A673 (cell line): ENCODE data around the gene RIMBP3B. TPM values are rescaled to one million over a fixed set of nuclear protein-coding genes. Genes with fewer than 3 reads are reported as not detected.
"Not testable (repeated sequence)": the region's sequence is repeated elsewhere in the genome, so short reads cannot be mapped to it uniquely, and the experiment has no call there.

ENCODE experiments used
- BruUV-seq: library from RNA; stranded (reverse); fragments of 400-500 nt; replicated peaks from 2 replicates; lab custom pipeline; 2021; lab: Mats Ljungman, UMichigan
- CTCF ChIA-PET: fragments of 300-600 bp; sonication (Branson Sonifier 250); formaldehyde crosslinking; loops from one replicate; lab custom pipeline; 2022; ENCODE audit warnings: antibody characterized with exemption; lab: Charles Lee
- POLR2A ChIA-PET: fragments of 300-600 bp; sonication (Branson Sonifier 250); formaldehyde crosslinking; loops from one replicate; lab custom pipeline; 2022; ENCODE audit warnings: antibody characterized with exemption; ENCODE audit not compliant: low non-redundant PET; lab: Charles Lee
- DNase-seq: peaks from one replicate; pipeline ENCODE4 v3.0.0-alpha.2; 2015; ENCODE audit warnings: low spot score
- H3K27ac ChIP-seq: fragments of 200-600 bp; sonication (generic); 2 replicates; pipeline ENCODE4 v1.5.1; 2016; ENCODE audit warnings: mixed run types, low read depth, mild to moderate bottlenecking, mixed read lengths, antibody characterized with exemption, low read length; ENCODE audit not compliant: poor library complexity, severe bottlenecking
- H3K27me3 ChIP-seq: fragments of 200-600 bp; sonication (generic); replicated peaks from 2 replicates; pipeline ENCODE4 v1.6.1; 2017; ENCODE audit warnings: mixed run types, low read depth, mild to moderate bottlenecking, mixed read lengths, antibody characterized with exemption, low read length; ENCODE audit not compliant: insufficient read depth, poor library complexity
- H3K36me3 ChIP-seq: fragments of 200-600 bp; sonication (generic); 2 replicates; pipeline ENCODE4 v1.6.1; 2016; ENCODE audit warnings: mixed run types, mild to moderate bottlenecking, mixed read lengths, antibody characterized with exemption, low read length; ENCODE audit not compliant: insufficient read depth, poor library complexity, severe bottlenecking
- H3K4me1 ChIP-seq: fragments of 200-600 bp; sonication (generic); 2 replicates; pipeline ENCODE4 v1.6.1; 2017; ENCODE audit warnings: mixed run types, mild to moderate bottlenecking, mixed read lengths, antibody characterized with exemption, low read length; ENCODE audit not compliant: insufficient read depth, poor library complexity, severe bottlenecking
- H3K4me3 ChIP-seq: fragments of 200-600 bp; sonication (generic); 2 replicates; pipeline ENCODE4 v1.5.1; 2016; ENCODE audit warnings: low read depth, mixed run types, mild to moderate bottlenecking, mixed read lengths, low read length; ENCODE audit not compliant: poor library complexity, severe bottlenecking
- H3K9me3 ChIP-seq: fragments of 200-600 bp; sonication (generic); 2 replicates; pipeline ENCODE4 v1.6.1; 2016; ENCODE audit warnings: mixed run types, low read depth, mild to moderate bottlenecking, mixed read lengths, antibody characterized with exemption, low read length; ENCODE audit not compliant: poor library complexity, severe bottlenecking
- intact Hi-C: fragments of 100-400 bp; cut with micrococcal nuclease; formaldehyde crosslinking; loops from one replicate; pipeline ENCODE4 v1.10.0; 2022; ENCODE audit not compliant: unreplicated experiment
- total RNA-seq: library from RNA; stranded (reverse); gene quantifications from 2 replicates; pipeline ENCODE4 v1.2.3, GENCODE V29; 2021

Gene RIMBP3B
- total RNA-seq, 1 experiment from 2014 or later = 1.0 TPM

- BruUV-seq, intact Hi-C loops: not testable (repeated sequence)
These were observed 11.1 kb downstream of the RIMBP3B start for GRCh38 chr22:21394613-21395012.

GRCh38 chr22:21401197-21401969, 17.8 kb downstream of the RIMBP3B start:
- H3K4me1 ChIP-seq, H3K27ac ChIP-seq, BruUV-seq, H3K27me3 ChIP-seq, H3K9me3 ChIP-seq, DNase-seq, CTCF ChIA-PET, H3K36me3 ChIP-seq, POLR2A ChIA-PET, intact Hi-C loops, H3K4me3 ChIP-seq: not testable (repeated sequence)

More at GRCh38 chr22:21394613-21395012, 11.1 kb downstream of the RIMBP3B start:
- CTCF ChIA-PET, H3K27me3 ChIP-seq, H3K4me1 ChIP-seq, H3K4me3 ChIP-seq, DNase-seq, H3K27ac ChIP-seq, H3K36me3 ChIP-seq, H3K9me3 ChIP-seq, POLR2A ChIA-PET: not testable (repeated sequence)

GRCh38 chr22:21402763-21403314, 19.3 kb downstream of the RIMBP3B start:
- H3K27ac ChIP-seq = not testable (repeated sequence)

GRCh38 chr22:21407139-21407538, 23.6 kb downstream of the RIMBP3B start:
- H3K4me3 ChIP-seq, H3K4me1 ChIP-seq, intact Hi-C loops, H3K27ac ChIP-seq, H3K36me3 ChIP-seq, BruUV-seq, H3K27me3 ChIP-seq, H3K9me3 ChIP-seq, CTCF ChIA-PET, POLR2A ChIA-PET, DNase-seq: not testable (repeated sequence)

More at GRCh38 chr22:21402763-21403314, 19.3 kb downstream of the RIMBP3B start:
- H3K4me3 ChIP-seq, intact Hi-C loops, BruUV-seq, H3K9me3 ChIP-seq, H3K4me1 ChIP-seq, H3K27me3 ChIP-seq, CTCF ChIA-PET, POLR2A ChIA-PET, H3K36me3 ChIP-seq, DNase-seq: not testable (repeated sequence)

GRCh38 chr22:21407792-21408191, 24.2 kb downstream of the RIMBP3B start:
- intact Hi-C loops, H3K4me3 ChIP-seq, H3K4me1 ChIP-seq, H3K36me3 ChIP-seq, POLR2A ChIA-PET, CTCF ChIA-PET, H3K27me3 ChIP-seq, BruUV-seq, H3K9me3 ChIP-seq, DNase-seq, H3K27ac ChIP-seq: not testable (repeated sequence)

DNA sequence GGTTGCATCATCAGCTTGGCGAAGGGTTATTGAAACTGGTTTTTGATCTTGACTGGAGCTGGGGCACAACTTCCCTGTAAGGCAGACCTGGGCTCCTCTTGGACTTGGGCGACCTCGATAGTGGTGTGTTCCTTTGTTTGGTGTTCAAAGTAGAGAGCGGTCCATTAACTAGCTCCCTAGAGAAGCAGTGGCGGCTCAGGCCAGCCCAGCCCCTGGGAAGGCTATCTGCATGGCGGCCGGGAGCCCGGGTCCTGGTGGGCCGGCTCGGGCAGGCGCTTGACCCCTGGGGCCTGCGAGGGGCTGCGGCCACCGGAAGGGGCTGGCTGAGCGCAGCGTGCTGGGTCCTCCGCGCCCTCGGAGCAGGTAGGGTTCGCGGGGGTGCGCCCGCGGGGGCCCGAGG, 32.8 kb downstream of the RIMBP3B start:
- H3K36me3 ChIP-seq, H3K4me1 ChIP-seq, H3K27ac ChIP-seq, CTCF ChIA-PET, H3K9me3 ChIP-seq, BruUV-seq, H3K27me3 ChIP-seq, POLR2A ChIA-PET, DNase-seq, H3K4me3 ChIP-seq, intact Hi-C loops: not testable (repeated sequence)

DNA sequence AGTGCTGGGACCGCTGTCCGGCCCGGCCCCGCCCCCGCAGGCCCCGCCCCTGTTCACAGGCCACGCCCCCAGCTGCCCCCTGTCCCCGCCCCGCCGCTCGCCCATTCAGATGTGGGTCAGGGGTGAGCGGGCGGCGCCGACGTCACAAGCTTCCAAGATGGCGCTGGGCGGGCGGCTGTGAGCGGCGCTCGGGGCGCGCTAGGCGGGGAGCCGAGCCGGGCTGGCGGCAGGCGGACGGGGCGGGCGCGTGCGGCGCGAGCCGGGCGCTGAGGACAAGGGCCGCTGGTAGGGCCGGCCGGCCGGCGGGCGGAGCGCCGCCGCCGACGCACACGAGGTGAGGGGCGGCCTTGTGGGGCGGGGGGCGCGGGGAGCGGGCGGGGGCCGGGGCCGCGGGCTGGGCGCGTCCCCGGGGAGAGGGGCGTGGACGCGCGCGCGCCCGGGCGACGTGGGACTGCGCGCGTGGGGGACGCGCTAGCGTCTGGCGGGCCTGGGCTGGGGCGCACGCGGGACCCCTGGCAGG, 33.7 kb downstream of the RIMBP3B start, which contains the start of gene HIC2:
HIC2 (plus strand) TSS at position 145 of the 520 bp plus-strand sequence. CDS start 25,461 bp downstream, outside the sequence.
- H3K36me3 ChIP-seq, H3K4me1 ChIP-seq, BruUV-seq, H3K9me3 ChIP-seq, H3K27ac ChIP-seq, H3K27me3 ChIP-seq, intact Hi-C loops, POLR2A ChIA-PET, CTCF ChIA-PET, DNase-seq: not testable (repeated sequence)
- H3K4me3 ChIP-seq = peak within 1 kb of the TSS; percentile 43
